Fibroblast of upper back skin (primary cell): ENCODE measurements around the gene WDR88.
A peak's percentile ranks its signal among the peaks of the same experiment; 100 is the strongest.
"Not testable (repeated sequence)": the region's sequence is repeated elsewhere in the genome, so short reads cannot be mapped to it uniquely, and the experiment has no call there.

ENCODE experiments used
- DNase-seq: peaks from one replicate; pipeline ENCODE4 v3.0.0-alpha.2; 2013

The WDR88 gene

GRCh38 chr19:33132021-33132420 is at the start of gene WDR88:
WDR88 (plus strand) TSS chr19:33132114; CDS start chr19:33132170, 56 bp downstream.
- DNase-seq = no peak

GRCh38 chr19:33085570-33086128 is 46.3 kb upstream of the WDR88 start:
- no peak for DNase-seq

DNA sequence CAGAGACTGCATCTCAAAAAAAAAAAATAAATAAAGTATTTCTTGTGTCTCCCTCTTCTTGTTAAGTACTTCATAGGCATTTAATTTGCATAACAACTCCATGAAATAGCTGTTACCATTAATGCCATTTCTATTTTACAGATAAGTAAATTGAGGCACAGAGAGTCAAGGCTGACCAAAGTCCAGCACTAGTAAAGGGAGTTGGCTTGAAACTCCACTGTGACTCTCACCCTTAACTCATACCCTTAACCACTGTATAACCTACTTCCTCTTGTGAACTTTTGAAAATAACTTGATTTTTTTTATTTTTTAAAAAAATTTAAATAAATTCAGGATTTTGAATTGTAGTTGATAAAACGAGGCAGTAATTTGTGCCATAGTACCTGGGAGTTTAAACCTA is 45.0 kb upstream of the WDR88 start:
- no peak for DNase-seq

- DNase-seq = no peak
Observed at GRCh38 chr19:33089010-33089409, 42.9 kb upstream of the WDR88 start.

DNA sequence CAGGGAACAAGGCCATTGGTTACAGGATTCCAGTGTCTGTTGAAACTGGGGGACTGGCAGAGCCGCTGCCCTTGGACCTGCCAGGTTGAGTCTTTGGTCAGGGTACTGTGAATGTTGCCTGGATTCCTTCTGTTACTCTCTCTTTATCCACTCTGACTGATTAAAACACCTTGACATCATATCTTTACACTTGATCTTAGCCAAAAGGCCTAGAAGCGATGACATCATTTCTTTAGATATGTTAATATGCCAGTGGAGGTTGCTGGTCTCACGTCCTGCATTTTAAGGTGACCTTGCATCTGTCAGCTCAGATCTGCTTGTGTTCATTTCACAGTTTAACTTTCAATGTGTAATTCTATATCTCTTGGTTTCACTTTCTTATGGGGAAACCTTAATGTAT is 41.7 kb upstream of the WDR88 start:
- no peak for DNase-seq

DNA sequence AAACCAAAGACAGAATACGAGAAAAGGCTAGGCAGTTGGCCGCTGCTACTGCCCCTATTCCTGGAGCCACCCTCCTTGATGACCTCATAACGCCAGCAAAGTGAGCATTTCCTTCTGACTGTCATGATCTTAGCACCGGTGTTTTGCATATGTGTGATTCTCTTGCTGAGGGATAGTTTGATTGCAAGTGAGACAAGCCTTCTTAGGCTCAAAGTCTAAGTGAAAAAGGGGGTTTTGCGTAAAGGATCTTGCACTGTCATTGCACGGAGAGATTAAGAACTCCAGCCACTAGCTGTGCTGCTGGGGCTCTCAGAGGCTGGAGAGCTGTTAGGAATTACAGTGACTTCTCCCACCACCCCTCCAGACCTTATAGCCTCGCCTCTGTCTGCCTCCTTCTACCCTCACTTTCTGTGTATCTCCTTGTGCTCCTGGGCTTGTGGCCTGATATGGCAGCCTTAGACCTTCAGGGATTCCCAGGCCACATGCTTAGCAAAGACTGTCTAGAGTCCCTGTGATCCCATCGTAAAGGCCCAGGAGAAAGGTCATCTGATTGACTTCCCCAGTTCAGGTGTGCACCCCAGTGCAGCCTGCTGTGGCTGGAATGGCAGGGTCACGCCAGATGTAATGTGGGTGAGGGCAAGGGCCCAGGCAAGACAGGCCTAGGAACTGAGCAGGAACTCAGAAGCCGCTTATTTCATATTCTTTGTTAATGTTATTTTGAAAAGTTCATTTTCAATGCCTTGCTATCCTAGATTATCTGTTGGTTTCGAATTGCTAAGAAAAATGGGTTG is 38.3 kb upstream of the WDR88 start:
- DNase-seq = no peak

DNA sequence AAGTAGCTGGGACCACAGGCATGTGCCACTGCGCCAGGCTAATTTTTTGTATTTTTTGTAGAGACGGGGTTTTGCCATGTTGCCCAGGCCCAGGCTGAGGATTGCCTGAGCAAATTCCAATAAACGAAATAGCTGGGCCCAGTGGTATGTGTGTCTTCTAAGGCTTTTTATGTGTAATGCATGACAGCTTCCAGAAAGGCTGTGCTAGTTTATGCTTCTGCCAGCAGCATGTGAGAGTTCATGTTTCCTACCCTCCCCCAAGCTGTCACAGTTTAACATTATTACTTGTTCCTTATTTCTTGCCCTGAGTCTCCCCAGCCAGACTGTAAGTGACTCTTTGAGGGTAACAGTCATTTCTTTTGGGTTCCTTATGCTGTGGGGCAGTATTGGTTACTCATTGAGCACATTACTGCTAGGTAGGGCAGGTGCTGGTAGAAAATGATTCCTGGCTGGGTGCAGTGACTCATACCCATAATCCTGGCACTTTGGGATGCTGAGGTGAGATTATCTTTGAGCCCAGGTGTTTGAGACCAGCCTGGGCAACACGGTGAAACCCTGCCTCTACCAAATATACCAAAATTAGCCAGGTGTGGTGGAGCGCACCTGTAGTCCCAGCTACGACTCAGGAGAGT is 37.4 kb upstream of the WDR88 start:
- no peak for DNase-seq

DNA sequence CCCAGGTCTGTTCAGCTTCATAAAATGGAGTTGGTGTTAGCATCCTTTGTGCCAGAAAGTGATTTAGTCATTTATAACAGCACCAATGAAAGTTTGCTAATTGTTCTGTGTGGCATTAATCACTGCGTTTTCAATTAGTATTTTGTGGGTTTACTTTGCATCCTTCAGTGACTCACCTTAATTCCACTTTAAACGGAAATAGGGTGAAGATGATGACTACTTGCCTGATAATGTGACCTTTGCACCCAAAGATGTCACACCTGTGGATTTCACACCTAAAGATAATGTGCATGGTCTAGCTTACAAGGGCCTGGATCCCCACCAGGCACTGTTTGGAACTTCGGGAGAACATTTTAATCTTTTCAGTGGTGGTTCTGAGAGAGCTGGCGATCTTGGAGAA is 35.9 kb upstream of the WDR88 start:
- DNase-seq = no peak

DNA sequence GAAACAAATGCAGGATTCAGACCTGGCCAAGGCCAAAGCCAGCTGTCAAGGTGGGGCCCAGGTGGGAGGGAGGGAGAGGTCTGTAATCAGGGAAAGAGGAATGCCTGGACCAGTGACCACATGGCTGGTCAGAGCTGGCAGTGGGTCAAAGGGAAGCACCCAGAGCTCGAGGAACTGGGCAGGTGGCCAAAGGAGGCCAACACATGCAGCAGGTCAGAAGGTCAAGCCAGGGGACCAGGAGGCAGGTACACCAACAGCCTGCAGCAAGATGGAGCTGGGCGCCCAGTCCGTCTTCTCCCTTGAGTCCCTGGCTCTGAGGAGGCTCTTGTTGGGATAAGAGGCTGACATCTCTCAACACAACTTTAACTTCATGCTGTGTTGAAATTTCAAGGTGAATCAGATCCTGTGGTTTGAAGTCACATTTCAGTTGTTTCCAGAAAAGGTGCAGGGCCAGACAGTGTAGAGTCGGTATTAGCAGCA is 33.8 kb upstream of the WDR88 start:
- no peak for DNase-seq

GRCh38 chr19:33100894-33101644 is 30.8 kb upstream of the WDR88 start:
- no peak for DNase-seq

DNA sequence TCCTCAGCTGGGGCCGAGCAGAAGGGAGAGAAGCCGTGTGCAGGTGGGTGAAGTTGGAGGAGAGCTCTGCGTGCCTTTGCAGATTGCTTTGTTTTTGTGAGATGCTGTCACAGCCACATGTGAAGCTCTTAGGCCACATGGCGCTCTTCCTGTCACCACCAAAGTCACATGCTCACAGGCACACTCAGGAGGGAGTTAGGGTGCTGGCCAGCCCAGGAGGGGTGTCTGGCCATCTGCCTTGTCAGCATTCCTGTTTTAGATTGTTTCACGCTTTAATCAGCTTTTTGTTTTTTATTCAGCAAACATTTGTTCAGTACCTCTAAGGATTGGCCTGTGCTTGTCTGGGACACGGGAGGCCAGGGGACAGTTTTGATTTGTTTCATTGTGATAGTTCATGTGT is 29.0 kb upstream of the WDR88 start:
- no peak for DNase-seq

GRCh38 chr19:33108161-33108560 is 23.8 kb upstream of the WDR88 start:
- DNase-seq = no peak

DNA sequence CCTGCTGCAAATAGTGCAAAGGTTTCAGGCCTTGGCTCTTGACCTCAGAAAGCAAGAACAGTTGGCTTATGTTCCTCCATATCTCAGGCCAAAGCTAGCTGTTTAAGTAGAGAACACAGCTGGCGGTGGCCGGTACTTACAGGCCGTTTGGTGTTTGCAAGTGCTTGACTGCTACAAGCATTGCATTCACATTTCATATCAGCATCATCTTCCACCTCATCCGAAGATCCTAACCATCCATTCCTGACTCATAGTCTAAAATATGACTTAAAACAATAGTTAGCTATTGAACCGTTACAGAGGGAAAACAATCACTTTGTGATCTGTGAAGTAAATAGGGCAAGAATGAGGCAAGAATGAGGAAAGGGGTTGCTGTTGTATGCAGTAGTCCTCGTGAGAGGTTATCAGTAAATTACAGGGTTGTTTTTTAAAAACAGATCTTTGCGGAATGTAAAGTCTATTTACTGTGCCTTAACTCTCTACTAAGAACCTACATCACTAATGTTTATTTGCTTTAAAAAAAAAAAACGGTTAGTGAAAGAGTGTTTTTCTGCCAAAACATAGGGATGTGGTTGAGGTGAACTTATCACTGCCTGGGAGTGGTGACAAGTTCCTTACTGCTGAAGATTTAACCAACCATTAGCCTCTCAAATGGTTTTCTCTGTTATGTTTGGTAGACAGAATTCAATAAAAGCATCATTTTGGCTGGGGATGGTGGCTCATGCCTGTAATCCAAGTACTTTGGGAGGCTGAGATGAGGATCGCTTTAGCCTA is 21.6 kb upstream of the WDR88 start:
- DNase-seq = no peak

- no peak for DNase-seq
Observed at GRCh38 chr19:33111587-33111986, 20.3 kb upstream of the WDR88 start.

- no peak for DNase-seq
Observed at GRCh38 chr19:33114312-33114711, 17.6 kb upstream of the WDR88 start.

- DNase-seq = no peak
Observed at GRCh38 chr19:33117501-33117900, 14.4 kb upstream of the WDR88 start.

- no peak for DNase-seq
Observed at GRCh38 chr19:33118643-33119042, 13.3 kb upstream of the WDR88 start.

DNA sequence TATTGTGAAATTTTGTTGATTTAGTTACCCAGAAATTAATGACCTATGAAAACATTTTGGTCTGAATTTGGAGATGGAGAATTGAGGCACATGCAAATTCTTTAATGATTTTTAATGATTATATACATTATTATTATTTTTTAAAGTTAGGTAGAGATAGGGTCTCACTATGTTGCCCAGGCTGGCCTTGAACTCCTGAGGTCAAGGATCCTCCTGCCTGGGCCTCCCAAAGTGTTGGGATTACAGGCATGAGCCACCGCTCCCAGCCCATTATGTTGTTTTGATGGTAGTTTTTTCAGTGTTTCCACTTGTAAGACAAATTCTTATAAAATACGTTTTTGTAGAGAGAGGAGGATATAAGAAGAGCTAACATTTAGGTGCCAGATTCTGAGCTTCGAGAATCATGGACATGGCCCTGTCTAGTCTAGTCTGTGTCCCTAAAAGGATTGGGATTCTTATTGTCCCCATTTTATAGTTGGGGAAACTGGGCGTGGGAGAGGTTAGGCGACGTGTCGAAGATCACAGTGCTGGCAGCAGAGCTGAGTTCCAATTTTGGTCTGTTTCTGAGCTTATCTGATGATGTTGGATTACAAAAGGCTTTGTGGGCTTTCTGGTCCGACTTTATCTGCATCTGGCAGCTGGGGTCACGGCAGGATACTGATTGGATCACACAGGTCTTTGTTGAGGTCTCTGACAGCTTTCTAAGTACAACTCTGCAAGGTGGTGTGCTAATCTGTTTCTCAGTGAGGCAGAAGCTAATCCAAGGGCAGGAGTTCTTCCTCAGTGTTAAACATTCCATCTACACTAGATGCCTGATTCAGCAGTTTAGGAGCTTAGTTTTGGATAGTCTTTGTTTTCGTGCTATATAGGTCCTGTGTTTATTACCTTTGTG is 7.5 kb upstream of the WDR88 start:
- no peak for DNase-seq

DNA sequence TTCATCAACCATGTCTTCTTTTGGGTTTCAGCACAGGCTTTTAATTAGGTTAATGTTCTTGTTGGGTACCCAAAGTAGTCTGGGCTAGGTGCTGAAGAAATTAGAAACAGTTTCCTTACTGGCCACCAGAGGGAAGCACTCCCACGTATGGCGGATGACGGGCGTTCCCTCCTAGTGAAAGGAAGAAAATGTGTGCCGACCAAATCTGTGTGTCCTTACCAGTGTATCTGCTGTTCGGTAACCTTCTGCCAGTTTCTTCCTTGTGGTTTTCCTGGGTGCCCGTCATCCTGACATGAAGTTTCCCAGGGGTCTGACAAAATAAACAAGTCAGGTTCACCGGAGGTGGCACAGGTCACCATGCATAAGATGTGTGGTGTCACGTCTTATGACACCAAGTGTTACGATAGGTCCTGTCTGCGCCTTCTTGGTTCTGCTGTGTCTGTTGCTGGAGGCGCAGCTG is 6.0 kb upstream of the WDR88 start:
- DNase-seq = peak; percentile 52

DNA sequence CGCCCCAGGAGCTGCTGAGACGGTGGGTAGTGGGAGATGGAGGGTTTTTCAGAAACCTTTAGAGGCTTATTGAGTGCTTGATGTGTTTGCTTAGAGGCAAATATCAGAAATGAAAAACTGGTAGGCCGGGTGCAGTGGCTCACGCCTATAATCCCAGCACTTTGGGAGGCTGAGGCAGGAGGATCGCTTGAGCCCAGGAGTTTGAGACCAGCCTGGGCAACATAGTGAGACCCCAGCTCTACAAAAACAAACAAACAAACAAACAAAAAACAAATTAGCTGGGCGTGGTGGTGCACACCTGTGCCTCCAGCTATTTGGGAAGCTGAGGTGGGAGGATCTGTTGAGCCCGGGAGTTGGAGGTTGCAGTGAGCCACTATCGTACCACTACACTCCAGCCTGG is 5.2 kb upstream of the WDR88 start:
- DNase-seq = not testable (repeated sequence)

DNA sequence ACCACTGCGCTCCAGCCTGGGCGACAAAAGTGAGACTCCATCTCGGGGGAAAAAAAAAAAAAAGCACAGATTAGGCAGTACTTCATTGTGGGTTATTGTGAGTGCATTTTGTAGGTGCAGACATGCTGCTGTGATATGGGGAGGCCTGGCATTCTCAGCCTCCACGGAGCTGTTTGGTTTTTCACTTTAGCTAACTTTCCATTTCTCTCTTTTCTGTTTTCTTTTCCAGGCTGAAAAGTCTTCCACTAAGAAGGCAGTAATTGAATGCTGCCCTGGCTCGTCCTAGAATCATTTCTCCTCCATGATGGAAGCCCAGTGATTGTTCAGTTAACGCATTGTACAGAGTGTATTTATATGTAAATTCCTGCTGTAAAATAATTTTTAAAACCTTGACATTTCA is 2.0 kb upstream of the WDR88 start:
- DNase-seq = no peak
